Hepatocyte (in vitro differentiated cells): Measurements from ENCODE around the gene CLEC3B.

Experiments used
- EZH2phosphoT487 ChIP-seq: fragments of 200-600 bp; sonication (generic); IDR thresholded peaks from one replicate; pipeline ENCODE4 v1.6.1; 2018; ENCODE audit warnings: antibody characterized with exemption, mild to moderate bottlenecking, low read depth, moderate library complexity; ENCODE audit not compliant: unreplicated experiment, severe bottlenecking
- TF ChIP-seq, protein P1 (sequence below): fragments of 200-600 bp; sonication (generic); IDR thresholded peaks from 2 replicates; pipeline ENCODE4 v1.5.1; 2016; ENCODE audit warnings: antibody characterized with exemption, mild to moderate bottlenecking; ENCODE audit not compliant: poor library complexity

DNA sequence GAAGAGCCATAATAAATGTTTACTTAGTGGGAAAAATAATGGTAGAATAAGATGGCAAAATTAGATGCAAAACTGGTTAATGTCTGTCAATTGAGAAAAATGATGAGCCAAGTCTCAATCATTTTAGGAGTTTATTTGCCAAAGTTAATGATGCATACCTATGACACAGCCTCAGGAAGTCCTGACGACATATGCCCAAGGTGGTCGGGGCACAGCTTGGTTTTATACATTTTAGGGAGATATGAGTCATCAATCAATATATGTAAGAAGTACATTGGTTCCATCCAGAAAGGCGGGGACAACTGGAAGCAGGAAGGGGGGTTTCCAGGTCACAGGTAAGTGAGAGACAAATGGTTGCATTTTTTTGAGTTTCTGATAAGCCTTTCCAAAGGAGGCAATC is 31.5 kb downstream of the CLEC3B start:
- no peak for TF ChIP-seq EZH2phosphoT487
- TF ChIP-seq, protein P1, sequence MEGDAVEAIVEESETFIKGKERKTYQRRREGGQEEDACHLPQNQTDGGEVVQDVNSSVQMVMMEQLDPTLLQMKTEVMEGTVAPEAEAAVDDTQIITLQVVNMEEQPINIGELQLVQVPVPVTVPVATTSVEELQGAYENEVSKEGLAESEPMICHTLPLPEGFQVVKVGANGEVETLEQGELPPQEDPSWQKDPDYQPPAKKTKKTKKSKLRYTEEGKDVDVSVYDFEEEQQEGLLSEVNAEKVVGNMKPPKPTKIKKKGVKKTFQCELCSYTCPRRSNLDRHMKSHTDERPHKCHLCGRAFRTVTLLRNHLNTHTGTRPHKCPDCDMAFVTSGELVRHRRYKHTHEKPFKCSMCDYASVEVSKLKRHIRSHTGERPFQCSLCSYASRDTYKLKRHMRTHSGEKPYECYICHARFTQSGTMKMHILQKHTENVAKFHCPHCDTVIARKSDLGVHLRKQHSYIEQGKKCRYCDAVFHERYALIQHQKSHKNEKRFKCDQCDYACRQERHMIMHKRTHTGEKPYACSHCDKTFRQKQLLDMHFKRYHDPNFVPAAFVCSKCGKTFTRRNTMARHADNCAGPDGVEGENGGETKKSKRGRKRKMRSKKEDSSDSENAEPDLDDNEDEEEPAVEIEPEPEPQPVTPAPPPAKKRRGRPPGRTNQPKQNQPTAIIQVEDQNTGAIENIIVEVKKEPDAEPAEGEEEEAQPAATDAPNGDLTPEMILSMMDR = no peak
